Astrocyte of the hippocampus (primary cell): ENCODE measurements around the gene ANO8.
"Not testable (repeated sequence)": the region's sequence is repeated elsewhere in the genome, so short reads cannot be mapped to it uniquely, and the experiment has no call there.

Source experiments
- DNase-seq: peaks from one replicate; pipeline ENCODE4 v3.0.0; 2011; ENCODE audit warnings: low read depth, low spot score

The ANO8 gene

DNA sequence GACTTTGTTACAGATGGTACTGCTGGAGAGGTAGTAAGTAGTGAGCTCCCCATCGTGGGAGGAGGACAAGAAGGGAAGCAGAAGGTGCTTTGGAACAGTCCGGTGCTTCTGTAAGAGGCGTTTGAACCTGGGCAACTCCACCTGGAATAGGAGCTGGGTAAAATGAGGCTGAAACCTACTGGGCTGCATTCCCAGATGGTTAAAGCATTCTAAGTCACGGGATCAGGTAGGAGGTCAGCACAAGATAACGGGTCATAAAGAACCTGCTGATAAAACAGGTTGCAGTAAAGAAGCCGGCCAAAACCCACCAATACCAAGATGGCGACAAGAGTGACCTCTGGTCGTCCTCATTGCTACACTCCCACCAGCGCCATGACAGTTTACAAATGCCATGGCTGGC lies 47.9 kb downstream of the ANO8 start:
- DNase-seq, result no peak

DNA sequence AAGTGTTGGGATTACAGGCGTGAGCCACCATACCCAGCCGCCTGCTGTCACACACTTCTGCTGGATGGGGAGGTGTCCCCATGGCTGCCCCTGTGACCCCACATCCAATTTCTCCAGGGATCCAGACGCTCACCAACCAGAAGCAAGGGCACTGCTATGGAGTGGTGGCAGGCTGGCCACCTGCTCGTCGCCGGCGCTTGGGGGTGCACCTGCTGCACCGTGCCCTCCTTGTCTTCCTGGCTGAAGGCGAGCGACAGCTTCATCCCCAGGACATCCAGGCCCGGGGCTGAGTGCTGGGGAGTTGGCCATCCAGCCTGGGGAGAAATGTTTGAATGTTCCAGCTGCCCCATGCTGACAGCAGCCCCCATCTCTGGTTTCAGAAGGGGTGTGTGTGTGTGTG lies 48.4 kb downstream of the ANO8 start:
- DNase-seq, result no peak

DNA sequence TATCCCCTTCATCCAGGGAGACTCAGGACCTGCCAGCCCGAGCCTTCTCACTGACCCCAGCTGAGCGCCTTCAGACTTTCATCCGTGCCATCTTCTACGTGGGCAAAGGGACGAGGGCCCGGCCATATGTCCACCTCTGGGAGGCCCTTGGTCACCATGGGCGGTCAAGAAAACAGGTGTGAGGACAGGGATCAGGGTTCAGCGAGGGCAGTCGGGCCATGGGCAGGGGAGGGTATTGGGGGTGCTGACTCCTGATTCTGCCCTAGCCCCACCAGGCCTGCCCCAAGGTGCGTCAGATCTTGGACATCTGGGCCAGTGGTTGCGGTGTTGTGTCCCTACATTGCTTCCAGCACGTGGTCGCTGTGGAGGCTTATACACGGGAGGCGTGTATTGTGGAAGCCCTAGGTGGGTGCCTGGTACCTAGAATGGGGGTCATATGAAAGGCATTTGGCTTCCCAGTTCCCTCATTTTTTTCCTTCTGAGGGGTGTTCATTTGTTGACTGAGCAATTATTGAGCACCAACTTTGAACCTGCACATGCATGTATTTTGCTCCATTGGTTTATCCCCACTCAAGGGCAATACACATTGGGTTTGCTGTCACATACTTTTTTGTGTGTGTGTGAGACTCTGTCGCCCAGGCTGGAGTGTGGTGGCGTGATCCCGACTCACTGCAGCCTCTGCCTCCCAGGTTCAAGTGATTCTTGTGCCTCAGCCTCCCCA lies 49.1 kb downstream of the ANO8 start:
- DNase-seq, result no peak

DNA sequence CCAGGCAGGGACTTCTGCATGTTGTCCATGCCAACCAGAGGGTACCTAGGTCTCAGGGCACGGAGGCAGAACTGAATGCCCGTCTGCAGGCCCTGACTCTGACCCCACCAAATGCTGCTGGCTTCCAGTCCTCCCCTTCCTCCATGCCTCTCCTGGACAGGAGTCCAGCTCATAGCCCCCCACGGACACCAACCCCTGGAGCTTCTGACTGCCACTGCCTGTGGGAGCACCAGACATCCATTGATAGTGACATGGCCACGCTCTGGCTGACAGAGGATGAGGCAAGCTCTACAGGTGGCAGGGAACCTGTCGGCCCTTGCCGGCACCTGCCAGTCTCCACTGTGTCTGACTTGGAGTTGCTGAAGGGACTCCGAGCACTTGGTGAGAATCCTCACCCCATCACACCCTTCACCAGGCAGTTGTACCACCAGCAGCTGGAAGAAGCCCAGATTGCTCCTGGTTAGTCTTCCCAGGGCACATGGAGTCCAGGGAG lies 51.1 kb downstream of the ANO8 start:
- no peak for DNase-seq

DNA sequence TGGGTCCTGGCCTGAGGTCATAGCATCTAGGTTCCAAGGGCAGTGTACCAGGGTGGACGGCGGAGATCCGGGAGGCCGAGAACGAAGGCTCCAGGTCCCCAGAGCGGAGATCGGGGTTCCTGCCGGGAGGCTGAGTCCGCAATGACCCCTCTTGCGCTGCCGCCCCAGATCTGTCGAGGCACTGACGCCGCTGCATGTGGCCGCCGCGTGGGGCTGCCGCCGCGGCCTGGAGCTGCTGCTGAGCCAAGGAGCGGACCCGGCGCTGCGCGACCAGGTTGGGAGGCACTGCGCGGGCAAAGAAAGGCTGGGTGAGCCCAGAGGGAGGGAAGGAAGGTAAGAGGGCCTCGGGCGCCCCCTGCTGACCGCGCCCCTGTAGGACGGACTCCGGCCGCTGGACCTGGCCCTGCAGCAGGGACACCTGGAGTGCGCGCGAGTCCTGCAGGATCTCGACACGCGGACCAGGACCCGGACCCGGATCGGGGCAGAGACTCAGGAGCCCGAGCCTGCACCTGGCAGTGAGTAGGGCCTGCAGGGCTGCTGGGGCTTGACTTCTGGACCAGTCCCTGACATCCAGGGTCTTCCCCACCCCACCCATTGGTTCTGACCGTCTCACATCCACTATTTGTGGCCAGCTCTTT lies 52.0 kb downstream of the ANO8 start:
- peak; percentile 93 for DNase-seq

DNA sequence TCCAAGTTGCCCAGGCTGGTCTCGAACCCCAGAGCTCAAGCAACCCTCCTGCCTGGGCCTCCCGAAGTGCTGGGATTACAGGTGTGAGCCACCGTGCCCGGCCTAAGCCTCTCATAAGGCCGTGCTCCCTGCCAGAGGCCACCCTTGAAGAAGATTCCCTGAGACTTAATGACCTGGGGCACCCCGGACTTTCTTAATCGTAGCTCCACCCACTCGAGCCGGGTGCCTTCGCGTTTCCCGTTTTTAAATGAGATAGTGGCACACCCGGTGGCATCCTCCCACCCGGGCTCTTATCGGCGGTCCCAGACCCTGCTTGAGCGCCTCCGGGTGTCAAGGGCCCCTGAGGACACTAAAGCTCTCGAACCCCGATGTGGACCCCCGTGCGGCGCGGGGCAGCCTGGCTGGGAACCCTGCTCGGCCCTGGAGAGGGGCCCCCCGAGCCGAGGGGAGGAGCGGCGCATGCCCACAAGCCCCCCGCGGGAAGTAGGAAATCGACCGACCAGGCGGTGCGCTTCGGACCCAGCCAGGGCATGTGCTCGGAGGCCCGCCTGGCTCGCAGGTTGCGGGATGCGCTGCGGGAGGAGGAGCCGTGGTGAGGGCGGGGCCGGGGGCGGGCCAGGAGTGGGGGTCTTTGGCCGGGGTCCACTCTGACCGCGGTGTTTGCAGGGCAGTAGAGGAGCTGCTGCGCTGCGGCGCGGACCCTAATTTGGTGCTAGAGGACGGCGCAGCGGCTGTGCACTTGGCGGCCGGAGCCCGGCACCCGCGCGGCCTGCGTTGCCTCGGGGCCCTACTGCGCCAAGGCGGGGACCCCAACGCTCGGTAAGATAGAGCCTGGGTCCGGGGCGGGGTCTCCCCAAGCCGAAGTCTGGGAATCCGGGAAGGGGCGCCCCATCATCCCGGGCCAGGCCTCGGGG lies 53.0 kb downstream of the ANO8 start, which contains the start of gene ANKLE1:
TSS of gene ANKLE1 (plus strand) at position 511 of the 914 bp plus-strand sequence. CDS start at position 531, 20 bp downstream.
- peak; percentile 54 for DNase-seq

DNA sequence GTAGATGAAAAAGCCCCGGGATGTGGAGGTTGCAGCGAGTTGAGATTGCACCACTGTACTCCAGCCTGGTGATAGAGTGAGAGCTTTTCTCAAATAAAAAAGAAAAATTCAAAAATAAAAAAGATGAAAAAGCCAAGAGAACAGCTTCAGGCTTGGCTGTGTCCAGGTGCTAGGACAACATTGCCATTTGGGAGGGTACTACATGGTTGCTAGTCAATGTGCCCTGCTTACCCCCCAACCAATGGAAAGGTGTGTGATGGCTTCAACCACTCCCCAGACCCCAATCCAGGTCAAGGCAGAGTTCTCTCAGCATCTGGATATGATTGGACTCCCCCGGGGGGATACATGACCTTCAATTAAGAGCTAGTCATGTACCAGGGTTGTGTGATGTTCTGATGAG lies 55.2 kb downstream of the ANO8 start:
- DNase-seq, result no peak

DNA sequence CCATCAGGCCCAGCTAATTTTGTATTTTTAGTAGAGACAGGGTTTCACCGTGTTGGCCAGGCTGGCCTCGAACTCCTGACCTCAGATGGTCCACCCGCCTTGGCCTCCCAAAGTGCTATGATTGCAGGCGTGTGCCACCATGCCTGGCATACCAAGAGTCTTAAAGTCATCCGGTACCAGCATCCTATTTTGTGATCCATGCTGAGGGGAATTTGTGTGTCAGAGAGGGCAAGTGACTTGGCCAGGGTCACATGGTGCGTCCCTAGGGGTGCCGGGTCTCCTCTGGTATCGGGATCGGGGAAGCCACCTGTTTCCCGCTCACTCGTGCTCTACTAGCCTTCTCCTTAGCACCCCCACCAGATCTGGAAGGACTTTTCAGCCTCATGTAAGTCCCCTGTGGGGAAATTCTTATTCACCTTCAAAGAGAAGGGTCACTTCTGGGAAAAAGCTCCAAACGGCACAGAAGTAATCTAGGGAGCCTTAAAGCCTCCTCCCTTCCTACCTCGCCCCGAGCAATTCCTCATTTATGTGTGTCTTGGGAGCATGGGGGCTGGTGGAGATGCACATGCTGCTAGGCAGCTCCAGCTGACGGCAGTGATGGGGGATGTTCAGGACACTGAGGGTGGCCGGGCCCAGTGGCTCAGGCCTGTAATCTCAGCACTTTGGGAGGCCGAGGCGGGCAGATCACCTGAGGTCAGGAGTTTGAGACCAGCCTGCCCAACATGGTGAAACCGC lies 59.0 kb downstream of the ANO8 start:
- DNase-seq, result no peak

DNA sequence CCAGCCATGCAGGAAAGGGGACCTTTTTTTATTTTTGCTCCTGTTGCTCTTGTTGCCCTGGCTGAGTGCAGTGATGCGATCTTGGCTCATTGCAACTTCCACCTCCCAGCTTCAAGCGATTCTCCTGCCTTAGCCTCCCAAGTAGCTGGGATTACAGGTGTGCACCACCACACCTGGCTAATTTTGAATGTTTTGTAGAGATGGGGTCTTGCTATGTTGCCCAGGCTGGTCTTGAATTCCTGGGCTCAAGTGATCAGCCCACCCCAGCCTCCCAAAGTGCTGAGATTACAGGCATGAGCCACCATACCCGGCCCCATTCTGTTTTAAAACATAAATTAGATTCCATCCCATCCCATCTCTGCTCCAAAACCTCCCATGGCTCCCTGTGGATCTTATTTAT lies 59.8 kb downstream of the ANO8 start:
- DNase-seq, result not testable (repeated sequence)
